Ectodermal cell (in vitro differentiated cells): ENCODE data around the gene SLC16A8.

Experiments used
- H3K27ac ChIP-seq: 2 replicates; pipeline ENCODE4 v1.7.0; 2013; ENCODE audit warnings: mild to moderate bottlenecking, low read depth, low read length; ENCODE audit not compliant: insufficient read depth, poor library complexity, severe bottlenecking
- H3K27me3 ChIP-seq: 2 replicates; pipeline ENCODE4 v1.7.0; 2013; ENCODE audit warnings: mild to moderate bottlenecking, low read length; ENCODE audit not compliant: insufficient read depth, control insufficient read depth, poor library complexity, severe bottlenecking
- H3K36me3 ChIP-seq: one replicate; pipeline ENCODE4 v1.7.0; 2013; ENCODE audit warnings: low read length; ENCODE audit not compliant: control insufficient read depth, insufficient read depth
- H3K4me1 ChIP-seq: one replicate; pipeline ENCODE4 v1.7.0; 2013; ENCODE audit warnings: low read length; ENCODE audit not compliant: control insufficient read depth, insufficient read depth
- H3K4me3 ChIP-seq: 2 replicates; pipeline ENCODE4 v1.7.0; 2013; ENCODE audit warnings: low read depth, low read length, control low read depth; ENCODE audit not compliant: insufficient read depth
- H3K9me3 ChIP-seq: 2 replicates; pipeline ENCODE4 v1.7.0; 2013; ENCODE audit warnings: mild to moderate bottlenecking, low read length, moderate library complexity; ENCODE audit not compliant: control insufficient read depth
- WGBS, 2 experiments: methylation state at CpG; one replicate each; pipeline ENCODE4 v1.1.7; 2013; ENCODE audit warnings: missing lambda C conversion rate in 2 of 2; 5-methylcytosine and 5-hydroxymethylcytosine counted together

The SLC16A8 gene

DNA sequence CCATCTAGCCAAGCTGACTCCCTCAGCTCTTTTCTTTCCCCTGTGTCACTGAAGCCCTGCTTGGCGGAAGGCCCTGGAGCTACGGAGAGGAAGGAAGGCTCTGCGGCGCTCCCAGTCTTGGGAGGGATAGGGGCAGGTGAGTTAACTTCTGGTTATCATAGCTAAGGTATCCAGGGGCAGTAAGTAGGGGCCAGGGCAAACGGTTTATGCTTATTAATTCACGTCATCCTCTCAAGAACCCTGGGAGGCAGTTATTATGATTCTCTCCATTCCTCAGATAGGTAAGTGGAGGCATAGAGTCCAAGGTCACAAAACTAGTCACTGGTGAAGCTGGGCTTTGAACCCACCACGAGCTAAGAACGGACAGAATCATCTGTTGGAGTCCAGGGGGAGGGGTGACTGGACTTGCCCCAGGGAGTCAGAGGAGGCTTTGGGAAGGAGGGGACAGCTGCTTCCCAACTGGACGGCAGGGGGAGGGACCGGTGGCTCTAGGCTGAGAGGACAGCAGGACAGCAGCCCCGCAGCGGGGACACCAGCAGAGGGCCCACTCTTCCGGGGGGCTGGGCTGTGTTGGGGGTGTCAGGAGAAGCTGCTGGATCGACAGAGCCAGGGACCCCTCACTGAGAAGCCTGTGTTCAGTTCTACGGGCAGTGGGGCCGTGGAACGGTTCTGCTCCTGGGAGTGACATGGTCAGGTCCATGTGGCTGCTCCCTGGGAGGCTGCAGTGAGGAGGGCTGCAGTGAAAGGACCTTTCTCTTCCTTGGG is 23.0 kb upstream of the SLC16A8 start:
- H3K4me1 ChIP-seq = peaks cover 9% of the 10 kb centered on the region
- no peaks in the 10 kb centered on the region for H3K27me3 ChIP-seq
- H3K36me3 ChIP-seq = no peaks in the 10 kb centered on the region
- H3K9me3 ChIP-seq = no peaks in the 10 kb centered on the region
- WGBS, 2 experiments = 77 to 78% methylated on average over 17 of the region's 17 CpGs
- H3K27ac ChIP-seq = no peak overlapping the region
- H3K4me3 ChIP-seq = no peak overlapping the region

DNA sequence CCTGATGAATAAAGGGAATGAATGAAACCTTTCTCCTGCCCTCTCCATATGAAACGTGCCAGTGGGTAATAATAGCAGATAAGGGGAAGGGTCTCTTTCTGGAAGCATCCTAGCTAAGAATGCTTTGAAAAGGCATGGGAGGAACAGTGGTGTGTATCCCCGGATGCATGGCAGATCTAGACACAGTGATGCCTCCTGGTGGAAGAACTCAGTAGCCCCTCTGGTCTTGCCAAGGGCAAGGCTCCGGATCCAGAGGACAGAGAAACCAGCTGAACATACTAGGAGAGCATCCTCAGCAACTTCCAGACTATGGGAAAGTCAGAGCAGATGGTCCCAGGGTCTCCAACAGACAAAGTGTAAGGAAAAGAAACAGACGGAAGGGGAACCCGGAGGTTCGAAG is 20.1 kb upstream of the SLC16A8 start:
- Histone ChIP-seq H3K4me3 (no peak overlapping the region), H3K9me3 (no peaks in the 10 kb centered on the region), H3K27ac (no peak overlapping the region), H3K4me1 (no peaks in the 10 kb centered on the region), H3K27me3 (no peaks in the 10 kb centered on the region), H3K36me3 (no peaks in the 10 kb centered on the region)
- 77 to 80% methylated on average over 6 of the region's 6 CpGs for WGBS, 2 experiments

DNA sequence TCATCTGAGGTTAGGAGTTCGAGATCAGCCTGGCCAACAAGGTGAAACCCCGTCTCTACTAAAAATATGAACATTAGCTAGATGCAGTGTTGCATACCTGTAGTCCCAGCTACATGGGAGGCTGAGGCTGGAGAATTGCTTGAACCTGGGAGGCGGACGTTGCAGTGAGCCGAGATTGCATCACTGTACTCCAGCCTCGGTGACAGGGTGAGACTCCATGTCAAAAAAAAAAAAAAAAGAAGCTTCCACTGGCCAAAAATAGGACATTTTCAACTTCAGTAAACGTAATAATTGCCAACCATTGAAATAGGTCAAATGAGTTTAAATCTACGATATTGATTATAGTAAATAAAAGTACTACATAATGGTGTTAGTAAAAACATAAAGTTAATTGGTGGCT is 19.7 kb upstream of the SLC16A8 start:
- Histone ChIP-seq H3K4me3 (no peak overlapping the region), H3K27me3 (no peaks in the 10 kb centered on the region), H3K27ac (no peak overlapping the region), H3K9me3 (no peaks in the 10 kb centered on the region), H3K36me3 (no peaks in the 10 kb centered on the region), H3K4me1 (no peaks in the 10 kb centered on the region)
- WGBS, 2 experiments = 82 to 91% methylated on average over 6 to 8 of the region's 8 CpGs

DNA sequence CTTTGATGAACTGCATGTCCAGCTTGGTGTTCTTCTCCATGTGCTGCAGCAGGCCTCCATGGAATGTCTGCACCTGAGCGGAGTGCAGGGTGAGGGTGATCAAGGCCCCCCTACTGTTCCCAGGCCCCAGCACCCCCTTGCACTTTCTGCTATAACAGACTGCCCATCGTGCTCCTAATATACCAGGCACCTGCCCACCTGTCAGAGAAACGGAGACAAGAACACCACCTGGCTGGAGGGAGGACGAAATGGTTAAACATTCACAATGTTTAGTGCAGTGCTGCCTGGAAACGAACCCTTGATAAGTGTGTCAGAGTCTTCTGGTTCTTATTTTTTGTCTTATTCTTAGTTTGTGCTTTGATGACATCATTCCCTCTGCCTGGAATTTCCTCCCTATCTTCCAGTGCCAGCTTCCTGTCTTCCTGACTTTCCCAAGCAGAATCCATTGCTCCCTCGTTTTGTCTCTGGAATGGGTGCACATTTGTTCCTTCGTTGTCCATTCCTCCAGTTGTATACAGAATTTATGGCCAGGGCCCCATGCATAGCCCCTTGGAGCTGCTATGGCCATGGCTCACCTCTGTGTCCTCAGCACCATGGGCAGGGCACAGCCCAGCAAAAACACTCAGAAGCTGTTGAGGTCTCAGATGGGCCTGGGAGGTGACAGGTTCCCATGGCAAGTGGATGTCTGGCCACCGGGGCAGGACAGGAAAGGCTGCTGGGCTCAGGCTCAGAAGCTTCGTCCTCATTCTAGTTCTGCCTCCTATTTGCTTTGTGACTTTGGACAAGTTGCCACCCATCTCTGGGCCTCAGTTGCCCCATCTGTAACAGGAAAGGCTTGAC is 14.6 kb upstream of the SLC16A8 start:
- H3K27me3 ChIP-seq = no peaks in the 10 kb centered on the region
- 89 to 90% methylated on average over 9 of the region's 9 CpGs for WGBS, 2 experiments
- H3K27ac ChIP-seq = no peak overlapping the region
- H3K9me3 ChIP-seq = no peaks in the 10 kb centered on the region
- no peak overlapping the region for H3K4me3 ChIP-seq
- H3K36me3 ChIP-seq = no peaks in the 10 kb centered on the region
- peaks cover 11% of the 10 kb centered on the region for H3K4me1 ChIP-seq

DNA sequence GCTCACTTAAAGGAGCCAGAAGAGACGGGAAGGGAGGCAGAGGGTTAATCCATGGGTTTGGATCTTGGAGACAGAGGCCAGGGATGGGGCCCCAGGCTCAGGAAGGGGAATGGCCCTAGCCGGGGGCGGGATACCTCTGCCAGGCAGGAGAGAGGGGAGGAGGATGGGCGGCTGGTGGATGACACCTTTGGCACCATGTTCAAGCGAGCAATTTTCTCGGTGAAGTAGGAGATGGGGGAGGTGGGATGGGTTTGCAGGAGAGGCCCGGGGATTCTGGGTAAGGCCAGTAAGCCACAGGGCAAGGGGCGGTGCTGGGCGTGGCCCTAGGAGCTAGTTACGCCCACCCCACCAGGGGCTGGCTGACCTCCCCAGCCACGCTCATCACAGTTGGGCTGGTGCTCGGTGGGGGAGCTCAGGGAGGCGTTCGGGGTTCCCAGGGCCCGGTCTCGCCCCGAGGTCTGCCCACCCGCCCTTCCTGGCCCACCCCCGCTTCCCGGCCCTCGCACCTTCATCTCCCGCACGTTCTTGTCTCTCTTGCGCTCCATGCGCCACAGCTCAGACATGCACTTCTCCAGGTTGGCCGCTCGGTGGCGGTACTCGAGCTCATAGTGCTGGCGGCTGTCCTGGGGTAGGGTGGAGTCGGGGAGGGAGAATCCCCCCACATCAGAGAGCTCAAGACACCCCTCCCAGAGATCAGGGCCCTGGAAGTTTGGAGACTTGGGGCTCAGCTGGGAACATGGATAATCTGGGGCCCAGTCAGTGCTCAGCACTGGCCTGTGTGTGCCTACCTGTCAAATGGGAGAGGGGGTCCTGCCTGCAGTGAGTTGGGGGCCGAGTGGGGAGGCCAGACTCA is 13.8 kb upstream of the SLC16A8 start:
- peaks cover 11% of the 10 kb centered on the region for H3K4me1 ChIP-seq
- H3K27me3 ChIP-seq = no peaks in the 10 kb centered on the region
- no peaks in the 10 kb centered on the region for H3K9me3 ChIP-seq
- no peaks in the 10 kb centered on the region for H3K36me3 ChIP-seq
- no peak overlapping the region for H3K27ac ChIP-seq
- peak overlapping the region; percentile 16 for H3K4me3 ChIP-seq
- WGBS, 2 experiments = 6 to 8% methylated on average over 30 of the region's 32 CpGs

DNA sequence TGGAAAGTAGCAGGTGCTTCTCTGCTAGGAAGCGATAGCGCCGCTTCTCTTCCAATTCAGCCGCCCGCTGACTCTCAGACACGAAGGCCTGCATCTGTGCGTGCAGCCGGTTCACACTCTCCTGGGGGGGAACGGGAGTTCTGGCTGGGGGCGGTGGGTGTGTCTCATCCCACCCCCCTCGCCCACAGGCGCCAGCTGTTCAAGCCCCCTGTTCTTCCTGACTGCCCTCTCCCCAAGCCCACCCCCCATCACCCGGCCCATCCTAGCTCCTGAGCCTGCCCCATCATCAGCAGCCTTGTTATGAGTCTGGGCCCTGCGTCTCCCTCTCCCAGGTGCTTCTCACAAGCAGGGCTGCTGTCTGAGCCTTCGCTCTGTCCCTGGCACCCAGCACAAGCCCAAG is 13.1 kb upstream of the SLC16A8 start:
- Histone ChIP-seq H3K36me3 (no peaks in the 10 kb centered on the region), H3K4me3 (peak overlapping the region; percentile 16), H3K27me3 (no peaks in the 10 kb centered on the region), H3K27ac (no peak overlapping the region), H3K9me3 (no peaks in the 10 kb centered on the region), H3K4me1 (peaks cover 11% of the 10 kb centered on the region)
- WGBS, 2 experiments = 51 to 59% methylated on average over 15 of the region's 15 CpGs

DNA sequence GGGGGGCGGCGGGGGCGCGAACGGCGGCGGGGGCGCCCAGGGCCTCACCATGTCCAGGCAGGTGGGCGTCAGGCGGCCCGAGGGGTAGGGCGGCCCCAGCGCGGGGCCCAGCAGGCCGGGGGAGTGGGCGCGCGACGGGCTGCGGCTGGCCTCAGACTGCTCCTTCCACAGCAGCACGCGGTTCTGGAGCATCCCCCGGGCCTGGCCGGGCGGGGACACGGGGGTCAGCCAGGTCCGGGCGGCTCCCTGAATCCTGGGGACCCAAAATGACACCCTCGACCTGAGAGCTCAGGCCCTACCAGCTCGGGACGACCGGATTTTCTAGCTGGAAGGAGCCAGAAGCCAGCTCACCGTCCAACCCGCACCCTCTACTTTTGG is 5.5 kb upstream of the SLC16A8 start:
- Histone ChIP-seq H3K9me3 (no peaks in the 10 kb centered on the region), H3K27me3 (peaks cover 10% of the 10 kb centered on the region), H3K4me1 (peaks cover 16% of the 10 kb centered on the region), H3K36me3 (no peaks in the 10 kb centered on the region), H3K4me3 (no peak overlapping the region), H3K27ac (no peak overlapping the region)
- 68 to 73% methylated on average over 34 of the region's 34 CpGs for WGBS, 2 experiments

DNA sequence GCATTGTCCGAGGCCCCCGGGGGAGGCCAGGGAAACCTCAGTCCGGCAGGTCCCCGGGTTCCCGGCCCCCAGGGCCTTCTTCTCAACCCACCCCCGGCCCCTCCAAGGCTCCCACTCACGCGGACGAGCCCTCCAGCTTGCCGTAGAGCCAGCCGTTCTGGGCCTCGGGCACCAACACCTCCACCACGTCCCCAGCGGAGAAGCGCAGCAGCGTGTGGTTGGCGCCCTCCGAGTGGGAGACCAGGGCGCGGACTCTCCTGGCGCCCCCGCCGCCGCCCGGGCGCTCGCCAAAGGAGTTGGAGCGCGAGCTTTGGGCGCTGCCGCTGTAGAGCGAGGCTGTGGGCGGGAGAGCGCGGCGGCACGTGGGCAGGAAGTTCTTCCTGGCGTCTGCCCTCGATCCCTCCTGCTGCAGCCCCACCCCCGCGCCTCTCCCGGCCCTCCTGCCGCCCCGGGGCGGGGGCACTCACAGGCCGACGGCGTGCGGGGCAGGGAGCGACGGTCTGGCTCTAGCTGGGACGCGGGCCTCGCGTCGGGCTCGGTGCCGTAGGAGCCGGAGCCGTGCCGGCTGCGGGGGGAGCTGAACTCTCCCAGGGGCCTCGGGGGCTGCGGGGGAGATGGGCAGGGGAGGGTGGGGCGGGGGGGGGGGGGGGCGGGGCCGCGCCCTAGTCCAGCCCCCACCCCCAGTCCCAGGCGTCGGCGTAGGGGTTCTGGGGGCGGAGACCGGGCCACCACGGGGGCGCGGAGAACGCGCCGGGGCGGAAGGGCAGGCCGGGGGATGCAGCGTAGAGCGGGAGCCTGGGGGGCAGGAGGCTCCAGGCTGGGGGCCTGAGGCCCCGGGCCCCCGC is 4.9 kb upstream of the SLC16A8 start:
- Histone ChIP-seq H3K36me3 (no peaks in the 10 kb centered on the region), H3K27ac (no peak overlapping the region), H3K4me3 (no peak overlapping the region), H3K4me1 (peaks cover 21% of the 10 kb centered on the region), H3K9me3 (no peaks in the 10 kb centered on the region), H3K27me3 (peaks cover 11% of the 10 kb centered on the region)
- 58 to 63% methylated on average over 79 to 85 of the region's 85 CpGs for WGBS, 2 experiments

DNA sequence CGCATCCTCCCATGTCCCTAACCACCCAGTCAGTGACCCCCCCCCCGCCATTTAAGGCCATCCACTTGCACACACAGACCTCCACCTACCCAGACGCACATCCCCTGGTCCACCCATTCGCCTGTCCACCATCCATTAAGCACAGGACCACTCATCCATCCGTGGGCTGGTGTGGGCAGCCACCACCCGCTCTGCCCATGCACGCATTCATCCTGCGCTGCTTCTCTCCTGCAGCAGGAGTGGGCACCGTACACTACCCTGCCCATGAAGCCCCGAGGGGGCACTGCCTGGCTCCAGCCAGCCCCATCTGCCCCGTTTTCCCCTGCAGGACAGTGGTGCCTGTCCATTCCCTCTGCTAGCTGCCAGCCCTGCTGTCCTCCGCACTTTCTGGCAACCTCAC is 3.9 kb upstream of the SLC16A8 start:
- Histone ChIP-seq H3K36me3 (no peaks in the 10 kb centered on the region), H3K4me1 (peaks cover 28% of the 10 kb centered on the region), H3K27ac (no peak overlapping the region), H3K4me3 (no peak overlapping the region), H3K9me3 (no peaks in the 10 kb centered on the region), H3K27me3 (peaks cover 21% of the 10 kb centered on the region)
- WGBS, 2 experiments = 89 to 93% methylated on average over 11 to 12 of the region's 12 CpGs
